Natural killer cell (primary cell): Measurements from ENCODE around the gene PPP1R3E. TPM values are rescaled to one million over a fixed set of nuclear protein-coding genes. Genes with fewer than 3 reads are reported as not detected.

ENCODE experiments used
- ATAC-seq, 3 donors: fragments of 150-1000 bp in 2 of 3; fragments of 200-7000 bp in 1 of 3; cut with Tn5 transposase; 1 replicate in 1 of 3; 2 replicates in 2 of 3; pipeline ENCODE4 v1.10.0; 2021; ENCODE audit warnings: mild to moderate bottlenecking in 2 of 3, moderate library complexity in 2 of 3
- DNase-seq, 2 donors: peaks; one replicate each; pipeline versions ENCODE4 v3.0.0 to v3.0.0-alpha.2; 2013 to 2021; ENCODE audit warnings: mixed read lengths in 1 of 2
- H3K27ac ChIP-seq: one replicate; pipeline ENCODE4 v1.5.1; 2013; ENCODE audit warnings: mild to moderate bottlenecking, low read length
- H3K27me3 ChIP-seq: one replicate; pipeline ENCODE4 v1.6.1; 2013; ENCODE audit warnings: low read length; ENCODE audit not compliant: control insufficient read depth, insufficient read depth
- H3K36me3 ChIP-seq: one replicate; pipeline ENCODE4 v1.6.1; 2013; ENCODE audit warnings: low read length; ENCODE audit not compliant: control insufficient read depth, insufficient read depth
- H3K4me1 ChIP-seq: one replicate; pipeline ENCODE4 v1.6.1; 2013; ENCODE audit warnings: low read length; ENCODE audit not compliant: control insufficient read depth, insufficient read depth
- H3K4me3 ChIP-seq: one replicate; pipeline ENCODE4 v1.5.1; 2013; ENCODE audit warnings: low read length
- H3K9me3 ChIP-seq: one replicate; pipeline ENCODE4 v1.6.1; 2013; ENCODE audit warnings: low read length; ENCODE audit not compliant: control insufficient read depth, insufficient read depth
- H3K27ac Mint-ChIP-seq, 2 donors: one replicate each; pipeline ENCODE4 v1.8.0; 2022; ENCODE audit warnings: mild to moderate bottlenecking in 2 of 2, mixed read lengths in 2 of 2, moderate library complexity in 1 of 2
- H3K27me3 Mint-ChIP-seq, 2 donors: one replicate each; pipeline ENCODE4 v1.8.0; 2022; ENCODE audit warnings: low read depth in 2 of 2, mixed read lengths in 2 of 2
- H3K36me3 Mint-ChIP-seq: one replicate; pipeline ENCODE4 v1.8.0; 2022; ENCODE audit warnings: mixed read lengths
- H3K4me1 Mint-ChIP-seq, 2 donors: one replicate each; pipeline ENCODE4 v1.8.0; 2022; ENCODE audit warnings: mixed read lengths in 2 of 2
- H3K4me3 Mint-ChIP-seq: one replicate; pipeline ENCODE4 v1.8.0; 2022; ENCODE audit warnings: mild to moderate bottlenecking, moderate library complexity, mixed read lengths
- H3K9me3 Mint-ChIP-seq, 2 donors: one replicate each; pipeline ENCODE4 v1.8.0; 2022; ENCODE audit warnings: mixed read lengths in 2 of 2
- WGBS: methylation state at CpG from one replicate; pipeline ENCODE4 v1.1.7; 2013; ENCODE audit warnings: missing lambda C conversion rate; ENCODE audit not compliant: insufficient coverage; 5-methylcytosine and 5-hydroxymethylcytosine counted together
- intact Hi-C: fragments of 100-400 bp; cut with micrococcal nuclease; formaldehyde crosslinking; loops from one replicate; pipeline ENCODE4 v1.14.2; 2022
- total RNA-seq, 4 donors: library from RNA; stranded (reverse); fragments of 120-200 nt in 1 of 4; gene quantifications; one replicate each; pipeline versions ENCODE4 v1.2.3 to v1.2.4, GENCODE V29; 2013 to 2022
- TF ChIP-seq, protein P1 (sequence below): fragments of 200-600 bp; IDR thresholded peaks from one replicate; pipeline ENCODE4 v1.8.0; 2022; ENCODE audit warnings: antibody characterized with exemption

PPP1R3E gene
- total RNA-seq, 3 donors from 2014 or later (not counting 1 experiment from before 2014, with no cell fraction given): 13.2 to 27.8 (median 25.1) TPM

DNA sequence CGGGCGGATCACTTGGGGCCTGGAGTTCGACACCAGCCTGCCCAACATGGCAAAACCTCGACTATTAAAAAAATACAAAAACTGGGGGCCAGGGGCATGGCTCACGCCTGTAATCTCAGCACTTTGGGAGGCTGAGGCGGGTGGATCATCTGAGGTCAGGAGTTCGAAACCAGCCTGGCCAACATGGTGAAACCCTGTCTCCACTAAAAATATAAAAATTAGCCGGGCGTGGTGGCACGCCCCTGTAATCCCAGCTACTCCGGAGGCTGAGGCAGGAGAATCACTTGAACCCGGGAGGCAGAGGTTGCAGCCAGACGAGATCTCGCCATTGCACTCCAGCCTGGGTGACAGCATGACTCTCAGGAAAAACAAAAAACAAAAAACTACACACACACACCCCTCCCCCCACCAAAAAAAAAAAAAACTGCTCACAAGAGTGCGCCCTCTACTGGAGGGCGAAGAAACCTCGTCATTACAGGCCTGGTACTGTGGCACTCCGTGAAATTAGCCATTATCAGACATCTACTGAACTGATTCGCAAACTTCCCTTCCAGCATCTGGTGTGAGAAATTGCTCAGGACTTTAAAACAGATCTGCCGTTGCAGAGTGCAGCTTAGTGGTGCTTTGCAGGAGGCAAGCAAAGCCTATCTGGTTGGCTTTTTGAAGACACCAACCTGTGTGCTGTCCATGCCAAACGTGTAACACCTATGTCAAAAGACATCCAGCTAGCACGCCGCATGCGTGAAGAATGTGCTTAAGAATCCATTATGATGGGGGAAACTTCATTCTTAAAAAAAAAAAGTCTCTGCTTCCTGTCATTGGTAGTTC is 7.7 kb downstream of the PPP1R3E start:
- Mint-ChIP-seq H3K4me3 (peak overlapping the region; percentile 47), H3K4me1 (peaks cover 7 to 8% of the 10 kb centered on the region in 2 donors), H3K27ac (peak overlapping the region; percentile 68 to 77), H3K36me3 (no peaks in the 10 kb centered on the region), H3K27me3 (no peaks in the 10 kb centered on the region), H3K9me3 (no peaks in the 10 kb centered on the region)
- H3K36me3 ChIP-seq: peaks cover 15% of the 10 kb centered on the region
- TF ChIP-seq, protein P1, sequence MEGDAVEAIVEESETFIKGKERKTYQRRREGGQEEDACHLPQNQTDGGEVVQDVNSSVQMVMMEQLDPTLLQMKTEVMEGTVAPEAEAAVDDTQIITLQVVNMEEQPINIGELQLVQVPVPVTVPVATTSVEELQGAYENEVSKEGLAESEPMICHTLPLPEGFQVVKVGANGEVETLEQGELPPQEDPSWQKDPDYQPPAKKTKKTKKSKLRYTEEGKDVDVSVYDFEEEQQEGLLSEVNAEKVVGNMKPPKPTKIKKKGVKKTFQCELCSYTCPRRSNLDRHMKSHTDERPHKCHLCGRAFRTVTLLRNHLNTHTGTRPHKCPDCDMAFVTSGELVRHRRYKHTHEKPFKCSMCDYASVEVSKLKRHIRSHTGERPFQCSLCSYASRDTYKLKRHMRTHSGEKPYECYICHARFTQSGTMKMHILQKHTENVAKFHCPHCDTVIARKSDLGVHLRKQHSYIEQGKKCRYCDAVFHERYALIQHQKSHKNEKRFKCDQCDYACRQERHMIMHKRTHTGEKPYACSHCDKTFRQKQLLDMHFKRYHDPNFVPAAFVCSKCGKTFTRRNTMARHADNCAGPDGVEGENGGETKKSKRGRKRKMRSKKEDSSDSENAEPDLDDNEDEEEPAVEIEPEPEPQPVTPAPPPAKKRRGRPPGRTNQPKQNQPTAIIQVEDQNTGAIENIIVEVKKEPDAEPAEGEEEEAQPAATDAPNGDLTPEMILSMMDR: peak; percentile 86
- intact Hi-C loops: no loop called here
- H3K27ac ChIP-seq: peak overlapping the region; percentile 8
- H3K9me3 ChIP-seq: no peaks in the 10 kb centered on the region
- WGBS: 36% methylated on average over 24 of the region's 24 CpGs
- H3K27me3 ChIP-seq: no peaks in the 10 kb centered on the region
- H3K4me3 ChIP-seq: no peak overlapping the region
- ATAC-seq (peak; percentile 91 to 94 (median 93)), DNase-seq (peak; percentile 51 to 89)
- H3K4me1 ChIP-seq: peaks cover 11% of the 10 kb centered on the region

DNA sequence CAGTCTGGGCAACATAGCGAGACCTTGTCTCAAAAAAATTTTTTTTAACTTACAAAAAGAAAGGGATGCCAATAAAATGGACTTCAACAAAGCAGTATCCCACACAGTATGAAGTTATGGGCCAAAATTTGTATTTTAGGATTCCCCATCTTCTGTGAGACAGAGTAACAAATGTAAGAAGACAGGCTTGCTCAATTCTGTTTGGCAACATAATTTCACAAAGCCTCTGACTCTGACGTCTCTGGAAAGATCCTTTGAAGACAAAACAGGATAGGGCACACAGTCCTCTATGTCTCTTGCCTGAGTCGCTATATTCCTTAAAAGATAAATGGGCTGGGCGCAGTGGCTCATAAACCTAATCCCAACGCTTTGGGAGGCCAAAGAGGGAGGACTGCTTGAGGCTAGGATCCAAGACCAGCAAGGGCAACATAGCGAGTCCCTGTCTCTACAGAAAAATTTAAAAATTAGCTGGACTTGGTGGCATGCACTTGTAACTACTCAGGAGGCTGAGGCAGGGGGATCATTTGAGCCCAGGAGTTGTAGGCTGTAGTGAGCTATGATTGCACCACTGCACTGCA is 15.7 kb downstream of the PPP1R3E start:
- TF ChIP-seq, protein P1: no peak

DNA sequence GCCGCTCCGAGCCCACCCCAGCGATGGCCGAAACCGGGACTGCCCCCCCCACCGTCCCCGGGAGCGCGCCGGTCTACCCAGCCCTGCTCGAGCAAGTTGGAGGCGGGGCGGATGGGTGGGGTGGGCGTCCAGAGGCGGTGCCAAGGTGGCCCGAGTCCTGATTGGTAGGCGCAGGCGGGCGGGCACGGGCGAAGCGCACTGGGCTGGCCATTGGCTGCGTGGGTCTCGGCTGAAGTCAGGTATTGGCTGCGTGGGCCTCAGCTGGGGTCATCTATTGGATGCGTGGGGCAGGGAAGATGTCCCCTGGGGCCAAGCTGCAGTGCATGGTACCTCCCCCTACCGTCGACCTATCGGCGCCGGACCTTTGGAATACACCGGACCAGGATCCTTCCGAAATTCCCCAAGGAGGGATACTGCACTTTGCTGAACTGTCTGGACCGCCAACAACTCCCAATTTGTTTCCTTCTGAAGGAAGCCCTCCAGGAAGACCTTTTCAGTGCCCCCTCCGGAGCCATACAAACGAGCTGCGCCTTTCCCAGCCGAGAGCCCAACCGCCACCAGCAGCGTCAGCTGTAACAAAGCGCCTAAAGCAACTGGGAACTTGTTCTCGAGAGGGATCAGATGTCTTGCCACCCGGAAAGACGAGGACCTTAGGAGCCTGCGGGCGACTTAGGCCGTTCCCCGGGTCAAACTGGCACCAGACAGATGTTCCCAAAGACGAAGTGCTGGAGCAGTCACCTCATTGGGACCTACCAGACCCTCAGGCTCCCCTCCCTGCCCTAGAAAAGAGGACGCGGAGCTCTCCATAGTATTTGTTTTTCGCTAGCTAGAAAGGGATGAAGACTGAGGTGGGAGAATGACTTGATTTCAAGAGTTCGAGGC is 16.4 kb downstream of the PPP1R3E start, which contains the start of gene HOMEZ:
Gene HOMEZ, minus strand, starts transcription at position 113 of the 882 bp plus-strand sequence. CDS start 180 bp downstream, outside the sequence.
- peaks cover 10% of the 10 kb centered on the region for H3K4me1 ChIP-seq
- 1% methylated on average over 53 of the region's 53 CpGs for WGBS
- DNase-seq (peak; percentile 97), ATAC-seq (peak; percentile 94 to 99 (median 97))
- Mint-ChIP-seq H3K27me3 (no peaks in the 10 kb centered on the region), H3K9me3 (no peaks in the 10 kb centered on the region), H3K4me3 (peak within 1 kb of the TSS; percentile 95), H3K36me3 (no peaks in the 10 kb centered on the region), H3K27ac (peak within 1 kb of the TSS; percentile 90 to 94), H3K4me1 (peaks cover 13 to 18% of the 10 kb centered on the region in 2 donors)
- no peaks in the 10 kb centered on the region for H3K27me3 ChIP-seq
- peak within 1 kb of the TSS; percentile 78 for H3K27ac ChIP-seq
- H3K36me3 ChIP-seq: no peaks in the 10 kb centered on the region
- H3K4me3 ChIP-seq: peak within 1 kb of the TSS; percentile 69
- TF ChIP-seq, protein P1: no peak
- intact Hi-C loops: loop anchor here (1.0 kb wide), 2 partner anchors 15 to 35 kb away; partner anchors contain the start of gene PABPN1
- no peaks in the 10 kb centered on the region for H3K9me3 ChIP-seq

More for the DNA sequence above, 15.7 kb downstream of the PPP1R3E start:
- Histone ChIP-seq H3K36me3 (no peaks in the 10 kb centered on the region), H3K27me3 (no peaks in the 10 kb centered on the region), H3K4me3 (peak overlapping the region; percentile 69), H3K27ac (peak overlapping the region; percentile 73), H3K9me3 (no peaks in the 10 kb centered on the region), H3K4me1 (peaks cover 10% of the 10 kb centered on the region)
- peak overlapping the region; percentile 95 for H3K4me3 Mint-ChIP-seq
- intact Hi-C loops: loop anchor here (1.0 kb wide), 2 partner anchors 14 to 34 kb away; partner anchors contain the start of gene PABPN1
- ATAC-seq (no peak), DNase-seq (no peak)
- H3K9me3 Mint-ChIP-seq: no peaks in the 10 kb centered on the region
- 72% methylated on average over 6 of the region's 6 CpGs for WGBS
- peaks cover 13 to 18% of the 10 kb centered on the region in 2 donors for H3K4me1 Mint-ChIP-seq
- no peaks in the 10 kb centered on the region for H3K27me3 Mint-ChIP-seq
- H3K27ac Mint-ChIP-seq: peak overlapping the region; percentile 90 to 94
- H3K36me3 Mint-ChIP-seq: no peaks in the 10 kb centered on the region
